Endothelial cell of umbilical vein (primary cell): ENCODE results near the gene SESN1. TPM values are rescaled to one million over a fixed set of nuclear protein-coding genes. Genes with fewer than 3 reads are reported as not detected.

Source experiments
- BruUV-seq: library from RNA; stranded (reverse); fragments of 400-500 nt; replicated peaks from 2 replicates; lab custom pipeline; 2021; lab: Mats Ljungman, UMichigan
- CTCF ChIA-PET: fragments of 300-600, 350-600 bp; sonication (Branson Sonifier 250); formaldehyde crosslinking; loops from one replicate; lab custom pipeline; 2021; ENCODE audit warnings: antibody characterized with exemption, inconsistent platforms; lab: Charles Lee
- POLR2A ChIA-PET: fragments of 300-600, 350-600 bp; sonication (Branson Sonifier 250); formaldehyde crosslinking; loops from one replicate; lab custom pipeline; 2021; ENCODE audit warnings: antibody characterized with exemption, inconsistent platforms; lab: Charles Lee
- DNase-seq: peaks from one replicate; pipeline ENCODE4 v3.0.0-alpha.2; 2011; ENCODE audit warnings: low read depth, low spot score
- FAIRE-seq: peaks from 2 replicates; lab custom pipeline; 2011; peaks lifted over from hg19 to GRCh38; lab: Jason Lieb, UNC
- H2AFZ ChIP-seq: 2 replicates; pipeline ENCODE4 v1.6.0; 2012; ENCODE audit warnings: low read depth, low read length, control low read depth, inconsistent platforms
- H3K27ac ChIP-seq: 2 replicates; pipeline ENCODE4 v1.5.1; 2011; ENCODE audit warnings: low read depth, mild to moderate bottlenecking, control low read depth, low read length, moderate library complexity; ENCODE audit not compliant: insufficient read depth
- H3K27me3 ChIP-seq, 2 experiments: 2 replicates each; pipeline versions ENCODE4 v1.6.0 to v1.6.1; 2011; ENCODE audit warnings: low read length in 2 of 2, mixed read lengths in 1 of 2; ENCODE audit not compliant: control insufficient read depth in 2 of 2, insufficient read depth in 2 of 2
- H3K36me3 ChIP-seq, 2 experiments: 2 replicates in 1 of 2; 3 replicates in 1 of 2; pipeline ENCODE4 v1.5.1; 2011; ENCODE audit warnings: low read length in 2 of 2, mild to moderate bottlenecking in 1 of 2, moderate library complexity in 1 of 2; ENCODE audit not compliant: control insufficient read depth in 2 of 2, insufficient read depth in 2 of 2; ENCODE audit errors: extremely low read depth in 1 of 2
- H3K4me1 ChIP-seq: 3 replicates; pipeline ENCODE4 v1.5.1; 2011; ENCODE audit warnings: mild to moderate bottlenecking, low read length; ENCODE audit not compliant: control insufficient read depth, insufficient read depth; ENCODE audit errors: extremely low read depth
- H3K4me2 ChIP-seq: 2 replicates; pipeline ENCODE4 v1.6.1; 2011; ENCODE audit warnings: low read length, control low read depth, mixed read lengths; ENCODE audit not compliant: insufficient read depth
- H3K4me3 ChIP-seq, 3 experiments: fragments of 200-600 bp in 1 of 3; sonication (generic), shearing (Covaris generic) in 1 of 3; replicated peaks in 1 of 3; 2 replicates each; pipeline ENCODE4 v1.5.1; 2011 to 2016; ENCODE audit warnings: control low read depth in 3 of 3, low read length in 3 of 3, mild to moderate bottlenecking in 2 of 3, inconsistent platforms in 1 of 3, low read depth in 1 of 3, moderate library complexity in 1 of 3; ENCODE audit not compliant: insufficient read depth in 1 of 3
- H3K79me2 ChIP-seq: 2 replicates; pipeline ENCODE4 v1.6.0; 2012; ENCODE audit warnings: low read length, inconsistent platforms; ENCODE audit not compliant: control insufficient read depth, insufficient read depth
- H3K9ac ChIP-seq: replicated peaks from 2 replicates; pipeline ENCODE3; 2011; ENCODE audit warnings: low read length, control low read depth; ENCODE audit not compliant: insufficient read depth; ENCODE audit errors: extremely low read depth
- H3K9me1 ChIP-seq: replicated peaks from 3 replicates; pipeline ENCODE4 v1.6.0; 2011; ENCODE audit warnings: mild to moderate bottlenecking, low read length; ENCODE audit not compliant: control insufficient read depth, insufficient read depth; ENCODE audit errors: extremely low read depth
- H3K9me3 ChIP-seq: replicated peaks from 2 replicates; pipeline ENCODE4 v1.5.1; 2012; ENCODE audit warnings: low read length, inconsistent platforms; ENCODE audit not compliant: control insufficient read depth, insufficient read depth
- H4K20me1 ChIP-seq: replicated peaks from 2 replicates; pipeline ENCODE3; 2011; ENCODE audit warnings: mild to moderate bottlenecking, low read length; ENCODE audit not compliant: control insufficient read depth, insufficient read depth; ENCODE audit errors: extremely low read depth
- EZH2 ChIP-seq: IDR thresholded peaks from 2 replicates; pipeline ENCODE4 v1.6.1; 2012; ENCODE audit warnings: borderline replicate concordance, low read depth, mild to moderate bottlenecking, moderate library complexity, low read length, inconsistent platforms; ENCODE audit not compliant: severe bottlenecking
- FOS ChIP-seq: IDR thresholded peaks from 2 replicates; pipeline ENCODE4 v1.6.1; 2011; ENCODE audit warnings: mild to moderate bottlenecking, low read length, moderate library complexity, borderline replicate concordance; ENCODE audit not compliant: insufficient read depth
- GATA2 ChIP-seq: IDR thresholded peaks from 2 replicates; pipeline ENCODE4 v1.7.0; 2011; ENCODE audit warnings: low read depth, mild to moderate bottlenecking, moderate library complexity, mixed read lengths, low read length; ENCODE audit not compliant: insufficient read length, insufficient read depth
- JUN ChIP-seq: IDR thresholded peaks from 2 replicates; pipeline ENCODE4 v1.6.1; 2011; ENCODE audit warnings: borderline replicate concordance, low read depth; ENCODE audit not compliant: insufficient read length, insufficient read depth
- MYC ChIP-seq: IDR thresholded peaks from one replicate; pipeline ENCODE4 v1.6.1; 2011; ENCODE audit warnings: mild to moderate bottlenecking, low read depth, low read length
- POLR2A ChIP-seq: IDR thresholded peaks from 2 replicates; pipeline ENCODE4 v1.6.1; 2012; ENCODE audit warnings: low read depth, mild to moderate bottlenecking, control low read depth, low read length
- POLR2AphosphoS5 ChIP-seq: IDR thresholded peaks from 2 replicates; pipeline ENCODE4 v1.6.1; 2012; ENCODE audit warnings: low read depth, mild to moderate bottlenecking, control low read depth, low read length, moderate library complexity; ENCODE audit not compliant: insufficient read depth
- dilution Hi-C: fragments of 300-500 bp; cut with MboI; formaldehyde crosslinking; loops from one replicate; pipeline ENCODE4 v1.15.0; 2019; ENCODE audit warnings: low sequenced_read_pairs; ENCODE audit not compliant: extremely low pct_ligation_motif_present
- intact Hi-C: fragments of 100-400 bp; cut with micrococcal nuclease; formaldehyde crosslinking; loops from one replicate; pipeline ENCODE4 v1.10.0; 2022
- polyA plus RNA-seq, 4 experiments: library from polyadenylated mRNA; depleted of rRNA in 3 of 4; stranded (reverse) in 3 of 4; unstranded in 1 of 4; fragments of >200 nt; gene quantifications; 2 replicates each; pipeline versions ENCODE4 v1.2.1 to v1.2.3, GENCODE V29; 2011 to 2012; ENCODE audit warnings: missing spikeins in 1 of 4
- total RNA-seq: library from RNA; stranded (reverse); gene quantifications from 2 replicates; pipeline ENCODE4 v1.2.3, GENCODE V29; 2021
- TF ChIP-seq, protein P1 (sequence below): IDR thresholded peaks from 2 replicates; pipeline ENCODE4 v1.6.1; 2011; ENCODE audit not compliant: insufficient read depth, insufficient read length
- TF ChIP-seq, protein P2 (sequence below), 2 donors: IDR thresholded peaks; 1 replicate in 1 of 2; 2 replicates in 1 of 2; pipeline ENCODE4 v1.5.1; 2011; ENCODE audit warnings: low read length in 2 of 2, mild to moderate bottlenecking in 2 of 2, moderate library complexity in 2 of 2, control low read depth in 1 of 2, inconsistent platforms in 1 of 2, low read depth in 1 of 2; ENCODE audit not compliant: insufficient read depth in 1 of 2; ENCODE audit errors: extremely low read depth in 1 of 2

Gene SESN1
- total and polyA plus RNA-seq, 2 donors (not counting 3 experiments of a cell fraction or from before 2014, with no cell fraction given): 7.1 to 15.6 TPM

GRCh38 chr6:108974201-108974600 is 120.4 kb downstream of the SESN1 start:
- Histone ChIP-seq H3K36me3 (no peaks in the 10 kb centered on the region), H3K4me2 (no peak overlapping the region), H3K9me1 (no peaks in the 10 kb centered on the region), H2AFZ (no peak overlapping the region), H3K79me2 (no peaks in the 10 kb centered on the region), H4K20me1 (no peaks in the 10 kb centered on the region), H3K4me1 (no peaks in the 10 kb centered on the region), H3K27me3 (no peaks in the 10 kb centered on the region), H3K9me3 (no peaks in the 10 kb centered on the region), H3K4me3 (no peak overlapping the region), H3K27ac (no peak overlapping the region), H3K9ac (no peak overlapping the region)
- BruUV-seq: no TSS peak
- FAIRE-seq: no peak
- TF ChIP-seq JUN: no peak
- TF ChIP-seq, protein P1, sequence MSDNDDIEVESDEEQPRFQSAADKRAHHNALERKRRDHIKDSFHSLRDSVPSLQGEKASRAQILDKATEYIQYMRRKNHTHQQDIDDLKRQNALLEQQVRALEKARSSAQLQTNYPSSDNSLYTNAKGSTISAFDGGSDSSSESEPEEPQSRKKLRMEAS: no peak
- no peak for TF ChIP-seq POLR2AphosphoS5
- TF ChIP-seq, protein P2, sequence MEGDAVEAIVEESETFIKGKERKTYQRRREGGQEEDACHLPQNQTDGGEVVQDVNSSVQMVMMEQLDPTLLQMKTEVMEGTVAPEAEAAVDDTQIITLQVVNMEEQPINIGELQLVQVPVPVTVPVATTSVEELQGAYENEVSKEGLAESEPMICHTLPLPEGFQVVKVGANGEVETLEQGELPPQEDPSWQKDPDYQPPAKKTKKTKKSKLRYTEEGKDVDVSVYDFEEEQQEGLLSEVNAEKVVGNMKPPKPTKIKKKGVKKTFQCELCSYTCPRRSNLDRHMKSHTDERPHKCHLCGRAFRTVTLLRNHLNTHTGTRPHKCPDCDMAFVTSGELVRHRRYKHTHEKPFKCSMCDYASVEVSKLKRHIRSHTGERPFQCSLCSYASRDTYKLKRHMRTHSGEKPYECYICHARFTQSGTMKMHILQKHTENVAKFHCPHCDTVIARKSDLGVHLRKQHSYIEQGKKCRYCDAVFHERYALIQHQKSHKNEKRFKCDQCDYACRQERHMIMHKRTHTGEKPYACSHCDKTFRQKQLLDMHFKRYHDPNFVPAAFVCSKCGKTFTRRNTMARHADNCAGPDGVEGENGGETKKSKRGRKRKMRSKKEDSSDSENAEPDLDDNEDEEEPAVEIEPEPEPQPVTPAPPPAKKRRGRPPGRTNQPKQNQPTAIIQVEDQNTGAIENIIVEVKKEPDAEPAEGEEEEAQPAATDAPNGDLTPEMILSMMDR (IDR thresholded peaks at IDR 0.05; ENCODE audit: extremely low read depth in 1 of 2, insufficient read depth in 1 of 2, low read depth in 1 of 2, low read length in 2 of 2): no peak
- no peak for TF ChIP-seq FOS
- TF ChIP-seq POLR2A: no peak
- no peak for TF ChIP-seq GATA2
- no peak for TF ChIP-seq EZH2
- no peak for TF ChIP-seq MYC
- no peak for DNase-seq
- intact Hi-C loops (no loop called here), dilution Hi-C loops (no loop called here)
- CTCF ChIA-PET: interaction anchor here (1.2 to 1.3 kb wide), 2 partner anchors 13 to 14 kb away, joined by 3 read pairs; no protein-coding TSS in a partner anchor
- POLR2A ChIA-PET: no interaction called here
